Activated naive CD4-positive, alpha-beta T cell treated with Interleukin-2 at 50 U/mL for 16 hours (primary cell): Measurements from ENCODE around the gene SLC5A11.
"Not testable (repeated sequence)": the region's sequence is repeated elsewhere in the genome, so short reads cannot be mapped to it uniquely, and the experiment has no call there.

Source experiments
- DNase-seq: peaks from one replicate; pipeline ENCODE4 v3.0.0-alpha.2; 2020

Gene SLC5A11

GRCh38 chr16:24863582-24864437, 18.0 kb downstream of the SLC5A11 start:
- no peak for DNase-seq

- DNase-seq = no peak
Measured at GRCh38 chr16:24869033-24869432, 23.3 kb downstream of the SLC5A11 start.

GRCh38 chr16:24871891-24872290, 26.1 kb downstream of the SLC5A11 start:
- DNase-seq = no peak

DNA sequence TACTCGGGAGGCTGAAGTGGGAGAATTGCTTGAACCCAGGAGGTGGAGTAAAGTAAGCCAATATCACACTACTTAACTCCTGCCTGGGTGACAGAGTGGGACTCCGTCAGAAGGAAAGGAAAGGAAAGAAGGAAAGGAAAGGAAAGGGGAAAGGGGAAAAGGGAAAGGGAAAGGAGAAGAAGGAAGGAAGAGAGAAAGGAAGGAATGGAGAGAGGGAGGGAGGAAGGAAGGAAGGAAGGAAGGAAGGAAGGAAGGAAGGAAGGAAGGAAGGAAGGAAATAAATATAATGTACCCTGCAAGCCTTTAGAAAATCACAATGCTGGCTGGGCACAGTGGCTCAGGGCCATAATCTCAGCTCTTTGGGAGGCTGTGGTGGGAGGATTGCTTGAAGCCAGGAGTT, 27.3 kb downstream of the SLC5A11 start:
- DNase-seq = no peak

DNA sequence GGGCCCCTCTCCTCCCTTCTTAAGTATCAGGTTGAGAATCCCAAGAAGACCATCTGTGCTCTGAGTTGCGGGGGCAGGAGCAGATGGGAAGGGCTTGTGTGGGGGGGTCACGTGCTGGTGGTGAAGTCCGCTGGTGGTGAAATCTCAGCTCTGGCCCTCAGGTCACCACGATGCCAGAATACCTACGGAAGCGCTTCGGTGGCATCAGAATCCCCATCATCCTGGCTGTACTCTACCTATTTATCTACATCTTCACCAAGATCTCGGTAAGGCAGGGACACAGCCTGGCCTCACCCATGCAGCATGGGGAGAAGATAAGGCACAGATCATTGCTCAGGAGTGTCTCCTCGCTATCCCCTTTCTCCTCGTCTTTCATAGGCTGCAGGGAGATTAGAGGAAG, 29.7 kb downstream of the SLC5A11 start:
- no peak for DNase-seq

DNA sequence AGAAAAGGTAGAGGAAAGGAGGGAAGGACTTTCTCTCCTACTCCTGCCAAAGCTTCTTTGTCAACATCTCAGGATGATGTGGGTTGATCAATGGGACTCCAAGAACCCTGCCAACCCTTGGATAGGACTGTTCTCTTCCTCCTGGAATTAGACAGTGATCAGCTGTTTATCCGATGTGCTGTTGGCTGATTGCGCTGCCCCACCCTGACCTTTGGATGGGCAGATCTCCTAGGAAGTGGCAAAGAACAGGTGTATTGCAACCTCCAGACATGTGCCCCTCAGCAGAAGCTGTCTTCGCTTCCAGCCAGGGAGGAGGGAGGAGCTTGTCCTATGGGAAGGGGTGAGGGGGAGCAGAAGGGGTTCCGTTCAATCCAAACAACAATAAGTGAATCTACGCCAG, 30.5 kb downstream of the SLC5A11 start:
- DNase-seq = no peak

DNA sequence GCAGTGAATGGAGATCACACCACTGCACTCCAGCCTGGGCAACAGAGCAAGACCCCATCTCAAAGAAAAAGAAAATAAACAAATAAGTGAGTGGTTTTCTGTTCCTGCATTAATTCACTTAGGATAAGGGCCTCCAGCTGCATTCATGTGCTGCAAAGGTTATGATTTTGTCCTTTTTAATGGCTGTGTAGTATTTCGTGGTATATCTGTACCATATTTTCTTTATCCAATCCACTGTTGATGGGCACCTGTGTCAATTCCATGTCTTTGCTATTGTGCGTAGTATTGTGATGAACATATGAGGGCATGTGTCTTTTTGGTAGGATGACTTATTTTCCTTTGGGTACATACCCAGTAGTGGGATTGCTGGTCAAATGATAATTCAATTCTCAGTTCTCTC, 33.9 kb downstream of the SLC5A11 start:
- DNase-seq = no peak

DNA sequence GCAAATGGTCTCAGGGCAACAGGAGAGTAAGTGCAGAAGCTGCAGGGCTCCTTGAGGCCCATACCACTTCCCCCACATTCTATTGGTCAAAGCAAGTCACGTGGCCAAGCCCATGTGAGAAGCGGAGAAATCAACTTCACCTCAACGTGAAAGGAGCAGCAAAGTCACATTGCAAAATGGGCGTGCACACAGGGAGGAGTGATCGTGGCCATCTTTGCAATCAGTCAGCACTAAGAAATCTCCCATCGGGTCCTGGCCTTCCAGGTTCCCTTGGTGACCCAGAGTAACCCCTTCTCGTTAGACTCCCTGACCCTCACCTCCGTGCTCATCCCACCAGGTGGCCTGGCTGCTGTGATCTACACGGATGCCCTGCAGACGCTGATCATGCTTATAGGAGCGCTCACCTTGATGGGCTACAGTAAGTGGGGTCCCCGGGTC, 38.0 kb downstream of the SLC5A11 start:
- no peak for DNase-seq

GRCh38 chr16:24887472-24887871, 41.7 kb downstream of the SLC5A11 start:
- no peak for DNase-seq

GRCh38 chr16:24890746-24891145, 45.0 kb downstream of the SLC5A11 start:
- DNase-seq = no peak

- DNase-seq = no peak
Measured at GRCh38 chr16:24896439-24896838, 50.7 kb downstream of the SLC5A11 start.

DNA sequence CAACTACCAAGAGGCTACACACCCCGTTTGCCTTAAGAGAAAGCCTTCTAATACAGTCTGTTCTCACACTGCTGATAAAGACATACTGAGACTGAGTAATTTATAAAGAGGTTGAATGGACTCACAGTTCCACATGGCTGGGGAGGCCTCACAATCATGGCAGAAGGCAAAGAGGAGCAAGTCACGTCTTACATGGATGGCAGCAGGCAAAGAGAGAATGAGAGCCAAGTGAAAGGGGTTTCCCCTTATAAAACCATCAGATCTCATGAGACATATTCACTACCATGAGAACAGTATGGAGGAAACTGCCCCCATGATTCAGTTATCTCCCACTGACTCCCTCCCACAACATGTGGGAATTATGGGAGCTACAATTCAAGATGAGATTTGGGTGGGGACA, 51.8 kb downstream of the SLC5A11 start:
- not testable (repeated sequence) for DNase-seq

DNA sequence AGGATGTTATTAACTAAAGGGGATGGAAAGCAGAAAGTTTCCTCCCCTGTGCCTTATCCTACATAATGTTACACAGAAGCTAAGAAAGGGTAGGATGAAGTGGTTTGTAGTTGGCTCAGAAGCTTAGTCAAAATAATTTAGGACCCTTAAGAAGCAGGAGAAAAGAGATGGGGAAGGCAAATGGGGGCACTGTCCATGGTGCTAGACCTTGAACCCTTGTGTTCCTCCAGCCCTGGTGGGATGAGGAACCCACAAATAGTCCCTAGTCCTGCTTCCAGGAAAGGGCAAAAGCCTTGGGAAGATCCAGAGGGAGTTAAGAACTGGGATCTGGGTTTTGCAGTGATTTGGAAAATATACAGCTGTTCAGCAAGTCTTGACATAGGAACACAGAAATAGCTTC, 54.5 kb downstream of the SLC5A11 start:
- DNase-seq = no peak

DNA sequence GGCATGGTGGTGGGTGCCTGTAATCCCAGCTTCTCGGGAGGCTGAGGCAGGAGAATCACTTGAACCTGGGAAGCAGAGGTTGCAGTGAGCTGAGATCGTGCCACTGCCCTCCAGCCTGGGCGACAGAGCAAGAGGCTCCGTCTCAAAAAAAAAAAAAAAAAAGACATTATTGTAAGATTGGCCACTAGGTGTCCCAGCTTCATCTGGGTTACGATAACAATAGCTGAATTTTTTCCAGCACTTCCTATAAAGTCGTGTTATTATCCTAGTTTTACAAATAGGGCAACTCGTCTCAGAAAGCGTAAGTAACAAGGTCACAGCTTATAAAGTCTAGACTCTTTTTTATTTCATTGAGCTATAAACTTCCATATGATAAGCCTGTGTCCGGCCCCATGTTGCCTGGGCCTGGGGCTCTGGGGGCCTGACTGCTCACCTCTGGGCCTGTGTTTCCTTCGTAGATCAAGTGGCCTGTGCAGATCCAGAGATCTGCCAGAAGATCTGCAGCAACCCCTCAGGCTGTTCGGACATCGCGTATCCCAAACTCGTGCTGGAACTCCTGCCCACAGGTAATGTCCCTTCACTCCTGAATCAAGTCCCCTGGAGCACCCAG, 60.5 kb downstream of the SLC5A11 start:
- DNase-seq = no peak

DNA sequence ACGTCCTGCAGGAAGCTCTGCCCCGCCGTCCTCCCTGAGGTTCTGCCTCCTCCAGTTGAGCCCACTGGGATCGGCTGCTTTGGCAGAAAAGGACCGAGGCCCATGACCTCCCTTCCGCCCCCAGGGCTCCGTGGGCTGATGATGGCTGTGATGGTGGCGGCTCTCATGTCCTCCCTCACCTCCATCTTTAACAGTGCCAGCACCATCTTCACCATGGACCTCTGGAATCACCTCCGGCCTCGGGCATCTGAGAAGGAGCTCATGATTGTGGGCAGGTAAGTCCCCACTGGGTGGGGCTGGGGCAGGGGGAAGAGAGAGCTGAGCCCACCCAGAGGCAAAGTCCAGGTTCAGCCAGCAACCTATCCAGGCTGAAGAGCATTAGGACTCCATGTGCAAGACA, 61.1 kb downstream of the SLC5A11 start:
- no peak for DNase-seq

- no peak for DNase-seq
Measured at GRCh38 chr16:24908716-24909115, 63.0 kb downstream of the SLC5A11 start.

DNA sequence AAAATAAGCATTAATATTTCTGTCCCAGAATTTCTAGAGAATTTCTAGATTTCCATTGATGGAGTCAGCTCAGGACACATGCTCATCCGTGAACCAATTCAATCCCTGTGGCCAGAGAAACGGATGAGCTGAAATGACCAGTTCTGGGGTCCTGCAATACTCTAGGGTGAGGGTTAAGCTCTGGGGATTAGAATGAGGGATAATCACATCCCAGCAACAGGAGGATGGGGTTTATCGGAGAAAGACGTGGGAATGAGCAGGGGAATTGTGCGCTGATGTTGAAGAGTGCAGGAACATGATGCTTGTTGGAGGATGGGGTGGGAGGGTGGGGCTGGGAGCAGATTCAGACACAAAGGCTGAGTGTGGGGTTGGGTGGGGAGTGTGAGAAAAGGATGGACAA, 64.1 kb downstream of the SLC5A11 start:
- DNase-seq = no peak

DNA sequence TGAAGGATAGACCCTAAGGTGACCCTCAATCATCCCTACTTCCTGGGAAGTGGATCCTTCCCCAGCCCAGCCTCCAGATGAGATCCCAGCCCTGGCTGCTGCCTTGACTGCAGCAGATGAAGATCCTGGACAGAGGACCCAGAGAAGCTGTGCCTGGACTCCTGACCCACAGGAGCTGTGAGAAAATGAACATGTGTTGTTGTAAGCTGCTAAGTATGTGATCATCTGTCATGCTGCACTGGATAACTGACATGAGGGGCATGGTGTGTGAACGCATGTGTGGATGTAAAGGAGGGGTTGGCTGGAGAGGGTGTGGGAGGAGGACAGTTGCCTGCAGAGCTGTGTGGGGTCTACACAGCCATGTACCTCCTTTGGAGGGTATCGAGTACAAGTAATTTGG, 69.3 kb downstream of the SLC5A11 start:
- no peak for DNase-seq

DNA sequence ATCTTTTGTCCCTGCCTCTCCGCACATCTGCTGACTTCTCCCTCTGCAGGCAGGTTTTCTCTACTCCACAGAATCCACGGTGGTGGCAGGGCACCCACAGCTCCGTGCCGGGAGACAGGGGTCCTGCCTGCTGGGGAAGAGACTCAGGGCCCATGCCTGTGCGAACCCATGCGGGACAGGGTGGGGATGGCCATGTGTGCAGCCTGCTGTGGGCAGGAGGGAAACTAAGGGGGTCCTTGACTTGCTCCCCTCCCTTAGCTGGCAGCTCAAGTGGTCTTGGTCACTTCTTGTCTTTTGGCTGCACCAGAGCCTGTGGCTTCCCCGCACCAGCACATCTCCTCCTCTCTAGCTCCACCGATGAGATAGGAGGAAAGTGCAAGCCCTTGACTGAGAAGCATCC, 69.8 kb downstream of the SLC5A11 start:
- DNase-seq = no peak

- DNase-seq = no peak
Measured at GRCh38 chr16:24917236-24917635, 71.5 kb downstream of the SLC5A11 start.

- no peak for DNase-seq
Measured at GRCh38 chr16:24917891-24918290, 72.1 kb downstream of the SLC5A11 start.

DNA sequence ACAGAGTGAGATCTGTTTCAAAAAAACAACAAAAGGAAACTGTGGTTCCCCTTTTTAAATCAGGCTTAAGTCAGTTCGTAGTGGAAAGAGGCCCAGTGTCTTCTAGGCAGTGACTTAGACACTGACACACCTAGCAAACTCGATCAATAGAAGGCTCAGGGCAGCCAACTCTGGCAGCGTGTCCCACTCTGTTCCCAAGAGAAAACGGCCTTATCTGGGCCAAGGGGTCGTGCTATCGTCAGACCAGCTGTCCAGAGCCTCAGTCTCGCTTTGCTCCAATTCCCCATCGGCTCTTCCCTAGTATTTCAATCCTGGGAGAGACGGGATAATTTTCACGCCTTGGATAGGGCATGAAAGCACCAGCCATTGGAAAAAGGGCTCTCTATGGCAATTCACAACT, 72.9 kb downstream of the SLC5A11 start:
- DNase-seq = no peak

- DNase-seq = no peak
Measured at GRCh38 chr16:24919536-24919935, 73.8 kb downstream of the SLC5A11 start.

GRCh38 chr16:24920568-24920967, 74.8 kb downstream of the SLC5A11 start:
- no peak for DNase-seq

- DNase-seq = no peak
Measured at GRCh38 chr16:24921229-24921628, 75.5 kb downstream of the SLC5A11 start.
